Measurements from ENCODE around the gene ZNF22.

Gene ZNF22

DNA sequence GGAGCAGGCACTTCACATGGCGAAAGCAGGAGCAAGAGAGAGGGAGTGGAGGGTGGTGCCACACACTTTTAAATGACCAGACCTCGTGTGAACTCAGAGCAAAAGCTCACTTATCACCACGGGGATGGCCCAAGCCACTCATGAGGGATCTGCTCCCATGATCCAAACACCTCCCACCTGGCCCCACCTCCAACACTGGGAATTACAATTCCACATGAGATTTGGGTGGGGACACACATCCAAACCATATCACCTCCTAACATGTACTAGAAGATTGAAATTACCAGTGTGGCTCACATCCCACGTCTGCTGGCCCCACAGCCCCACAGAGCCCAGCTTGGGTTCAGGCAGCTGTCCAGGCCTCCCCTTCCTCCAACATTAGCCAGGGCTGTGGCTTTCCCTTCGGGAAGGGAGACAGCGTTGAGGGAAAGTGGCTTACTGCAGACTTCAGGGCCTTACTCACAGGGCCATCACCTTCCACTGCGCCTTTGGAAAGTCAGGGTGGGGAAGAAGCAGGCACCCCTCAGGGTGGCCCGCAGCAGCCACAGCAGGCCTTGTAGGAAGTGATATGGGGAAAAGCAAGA, 29.8 kb upstream of the ZNF22 start:
- H3K4me3 ChIP-seq (ENCODE audit: low read depth, low read length) = no peak overlapping the region
- DNase-seq = no peak
- TF ChIP-seq, protein P1, sequence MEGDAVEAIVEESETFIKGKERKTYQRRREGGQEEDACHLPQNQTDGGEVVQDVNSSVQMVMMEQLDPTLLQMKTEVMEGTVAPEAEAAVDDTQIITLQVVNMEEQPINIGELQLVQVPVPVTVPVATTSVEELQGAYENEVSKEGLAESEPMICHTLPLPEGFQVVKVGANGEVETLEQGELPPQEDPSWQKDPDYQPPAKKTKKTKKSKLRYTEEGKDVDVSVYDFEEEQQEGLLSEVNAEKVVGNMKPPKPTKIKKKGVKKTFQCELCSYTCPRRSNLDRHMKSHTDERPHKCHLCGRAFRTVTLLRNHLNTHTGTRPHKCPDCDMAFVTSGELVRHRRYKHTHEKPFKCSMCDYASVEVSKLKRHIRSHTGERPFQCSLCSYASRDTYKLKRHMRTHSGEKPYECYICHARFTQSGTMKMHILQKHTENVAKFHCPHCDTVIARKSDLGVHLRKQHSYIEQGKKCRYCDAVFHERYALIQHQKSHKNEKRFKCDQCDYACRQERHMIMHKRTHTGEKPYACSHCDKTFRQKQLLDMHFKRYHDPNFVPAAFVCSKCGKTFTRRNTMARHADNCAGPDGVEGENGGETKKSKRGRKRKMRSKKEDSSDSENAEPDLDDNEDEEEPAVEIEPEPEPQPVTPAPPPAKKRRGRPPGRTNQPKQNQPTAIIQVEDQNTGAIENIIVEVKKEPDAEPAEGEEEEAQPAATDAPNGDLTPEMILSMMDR (IDR thresholded peaks at IDR 0.05; ENCODE audit: low read depth, low read length) = no peak
- peaks cover 11% of the 10 kb centered on the region for H3K36me3 ChIP-seq
- H3K27me3 ChIP-seq (ENCODE audit: insufficient read depth, low read depth, severe bottlenecking) = no peaks in the 10 kb centered on the region
- H3K9me3 ChIP-seq (ENCODE audit: severe bottlenecking) = no peaks in the 10 kb centered on the region
- no peak overlapping the region for H3K27ac ChIP-seq

DNA sequence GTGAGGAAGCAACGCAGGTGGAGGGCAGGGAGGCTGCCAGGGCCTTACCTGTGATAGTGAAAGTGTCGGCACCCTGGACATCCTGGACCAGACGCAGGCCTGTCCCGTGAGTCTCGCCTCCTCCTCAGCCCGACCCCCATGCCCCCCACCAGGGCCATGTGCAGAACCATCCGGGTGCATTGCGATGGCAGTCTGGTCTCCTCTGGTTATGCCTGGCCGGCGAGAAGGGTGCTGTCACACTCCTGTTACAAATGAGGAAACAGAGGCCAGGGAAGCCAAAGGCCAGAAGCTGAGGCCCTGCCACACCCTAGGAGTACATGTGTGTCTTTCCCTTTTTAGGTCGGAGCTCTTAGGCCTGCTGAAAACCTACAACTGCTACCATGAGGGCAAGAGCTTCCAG, 29.3 kb upstream of the ZNF22 start:
- TF ChIP-seq, protein P1 (IDR thresholded peaks at IDR 0.05; ENCODE audit: low read depth, low read length) = no peak

DNA sequence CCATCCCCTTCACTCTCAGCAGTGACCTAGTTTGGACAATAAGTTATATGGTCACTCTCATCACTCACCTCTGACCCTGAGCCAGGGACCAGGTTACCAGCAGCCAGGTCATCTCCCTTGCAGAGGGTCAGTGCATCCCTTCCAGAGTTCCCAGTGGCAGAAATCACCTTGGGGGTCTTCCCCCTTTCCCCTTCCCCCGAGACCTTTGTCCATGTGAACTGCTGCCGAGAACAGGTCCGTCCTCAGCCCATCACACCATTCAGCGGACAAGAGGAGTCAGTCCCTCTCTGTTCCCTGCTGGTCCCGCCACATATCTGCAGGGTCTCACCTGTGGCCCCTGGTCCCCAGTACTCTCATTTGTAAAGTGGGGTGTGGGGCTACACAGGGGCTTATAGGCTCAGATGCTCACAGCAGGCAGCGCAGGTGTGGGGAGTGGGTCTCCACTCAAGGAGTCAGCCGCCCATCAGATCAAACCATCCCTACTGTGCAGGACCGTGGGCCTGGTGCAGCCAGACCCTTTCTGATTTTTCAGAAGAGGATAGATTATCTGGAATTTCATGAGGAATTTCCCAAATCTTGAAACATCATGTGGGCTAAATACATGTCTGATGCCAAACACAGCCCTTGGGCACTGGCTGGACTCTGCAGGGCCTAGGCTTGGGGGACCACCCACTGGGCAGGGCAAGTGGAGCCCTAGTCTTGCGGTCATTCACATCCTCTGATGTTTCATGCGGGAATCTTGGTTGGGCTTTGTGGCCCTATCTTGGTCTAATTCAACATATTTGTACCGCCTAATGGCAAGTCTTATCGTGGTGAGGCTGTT, 28.6 kb upstream of the ZNF22 start:
- Histone ChIP-seq H3K9me3 (ENCODE audit: severe bottlenecking) (no peaks in the 10 kb centered on the region), H3K36me3 (peaks cover 17% of the 10 kb centered on the region), H3K27ac (no peak overlapping the region), H3K27me3 (ENCODE audit: insufficient read depth, low read depth, severe bottlenecking) (no peaks in the 10 kb centered on the region), H3K4me3 (ENCODE audit: low read depth, low read length) (no peak overlapping the region)
- TF ChIP-seq, protein P1 (IDR thresholded peaks at IDR 0.05; ENCODE audit: low read depth, low read length) = no peak
- DNase-seq = no peak

More for the DNA sequence above, 29.3 kb upstream of the ZNF22 start:
- Histone ChIP-seq H3K27ac (no peak overlapping the region), H3K9me3 (ENCODE audit: severe bottlenecking) (no peaks in the 10 kb centered on the region), H3K36me3 (peaks cover 14% of the 10 kb centered on the region), H3K27me3 (ENCODE audit: insufficient read depth, low read depth, severe bottlenecking) (no peaks in the 10 kb centered on the region), H3K4me3 (ENCODE audit: low read depth, low read length) (no peak overlapping the region)
- DNase-seq = no peak

DNA sequence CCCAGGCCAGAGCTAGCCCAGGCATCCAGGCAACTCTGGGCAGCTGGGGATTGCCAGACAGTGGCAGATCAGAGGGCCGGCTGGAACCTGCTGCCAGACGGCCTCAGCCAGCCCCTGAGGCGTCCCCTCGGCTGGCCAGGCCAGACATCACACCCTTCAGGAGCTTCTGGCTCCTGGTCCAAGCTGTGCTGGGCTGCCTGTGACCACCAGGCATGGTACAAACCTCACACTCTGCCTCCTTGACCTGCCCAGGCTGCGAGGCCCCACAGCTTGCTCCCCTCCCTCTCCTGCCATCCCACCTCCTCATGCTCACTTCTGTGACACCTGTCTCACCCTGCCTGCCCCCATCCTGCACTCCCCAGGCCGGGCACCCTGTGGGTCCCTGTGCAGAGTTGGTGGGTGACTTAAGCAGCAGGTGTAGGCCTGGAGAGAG, 27.8 kb upstream of the ZNF22 start:
- Histone ChIP-seq H3K27ac (no peak overlapping the region), H3K27me3 (ENCODE audit: insufficient read depth, low read depth, severe bottlenecking) (no peaks in the 10 kb centered on the region), H3K36me3 (peaks cover 17% of the 10 kb centered on the region), H3K9me3 (ENCODE audit: severe bottlenecking) (no peaks in the 10 kb centered on the region), H3K4me3 (ENCODE audit: low read depth, low read length) (no peak overlapping the region)
- TF ChIP-seq, protein P1 (IDR thresholded peaks at IDR 0.05; ENCODE audit: low read depth, low read length) = no peak
- no peak for DNase-seq

DNA sequence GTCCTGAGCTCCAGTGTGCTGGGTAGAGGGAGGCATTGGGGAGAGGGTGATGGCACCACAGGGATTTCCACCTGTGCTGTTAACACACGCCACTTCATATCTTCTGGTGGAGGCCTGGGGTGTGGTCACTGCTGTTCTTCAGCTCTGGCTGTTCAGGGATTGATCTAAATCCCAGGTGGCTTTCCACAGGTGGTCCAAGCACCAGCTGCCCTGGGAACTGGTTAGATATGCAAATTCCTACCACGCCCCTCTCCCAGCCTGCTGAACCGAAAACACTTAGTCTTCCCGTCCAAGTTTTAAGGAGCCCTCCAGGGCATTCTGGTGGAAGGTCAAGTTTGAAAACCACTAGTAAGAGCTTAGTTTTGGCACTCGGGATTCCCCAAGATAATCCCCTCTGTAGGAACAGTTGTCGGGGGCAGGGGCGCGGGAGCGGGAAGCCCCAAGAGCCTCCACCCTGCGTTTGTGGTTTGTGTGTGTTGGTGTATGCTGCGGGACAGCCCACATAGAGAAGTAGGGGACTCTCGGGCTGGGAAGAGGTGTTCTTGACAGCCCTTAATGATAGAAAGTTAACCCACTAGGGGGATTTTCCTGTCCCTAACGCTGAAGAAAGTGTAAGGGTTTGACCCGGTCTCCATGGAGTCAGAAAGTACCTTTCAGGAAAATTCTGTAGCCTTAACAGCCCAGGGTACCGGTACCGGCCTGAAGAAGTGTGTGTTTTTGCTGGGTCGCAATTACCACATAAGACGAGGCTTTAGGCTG, 27.2 kb upstream of the ZNF22 start:
- TF ChIP-seq, protein P1 (IDR thresholded peaks at IDR 0.05; ENCODE audit: low read depth, low read length) = no peak
- no peak overlapping the region; the same call in 1 of the 2 replicates for H3K27ac ChIP-seq

More for the DNA sequence above, 27.2 kb upstream of the ZNF22 start:
- peak; percentile 42 for DNase-seq
- H3K9me3 ChIP-seq (ENCODE audit: severe bottlenecking) = no peaks in the 10 kb centered on the region
- no peak overlapping the region for H3K4me3 ChIP-seq (ENCODE audit: low read depth, low read length)
- H3K36me3 ChIP-seq = peaks cover 17% of the 10 kb centered on the region
- no peaks in the 10 kb centered on the region for H3K27me3 ChIP-seq (ENCODE audit: insufficient read depth, low read depth, severe bottlenecking)

Data from WERI-Rb-1 (cell line).